A549 (cell line): Measurements from ENCODE around the gene CFAP61. TPM values are rescaled to one million over a fixed set of nuclear protein-coding genes. Genes with fewer than 3 reads are reported as not detected.

Experiments
- ATAC-seq, 2 experiments: fragments of 200-7000 bp in 1 of 2; fragments of >200 bp in 1 of 2; cut with Nextera tagmentation in 1 of 2; cut with Tn5 transposase in 1 of 2; 3 replicates each; pipeline versions ENCODE4 v1.8.0 to v1.9.1; 2018 to 2020; ENCODE audit warnings: mild to moderate bottlenecking in 1 of 2, moderate library complexity in 1 of 2
- CTCF ChIA-PET: fragments of 300-600 bp; sonication (Branson Sonifier 250); formaldehyde crosslinking; extraction: SDS; loops from one replicate; lab custom pipeline; 2021; ENCODE audit warnings: antibody characterized with exemption, inconsistent platforms; lab: Yijun Ruan, JAX
- POLR2A ChIA-PET: fragments of 350-600 bp; formaldehyde crosslinking; extraction: SDS; loops from one replicate; lab custom pipeline; 2021; ENCODE audit warnings: antibody characterized with exemption, inconsistent platforms; lab: Yijun Ruan, JAX
- DNase-seq, 2 experiments: peaks; one replicate each; pipeline versions ENCODE4 v3.0.0 to v3.0.0-alpha.2; 2011 to 2016; ENCODE audit warnings: low read depth in 1 of 2, low spot score in 1 of 2
- FAIRE-seq: peaks from 2 replicates; lab custom pipeline; 2011; peaks lifted over from hg19 to GRCh38; lab: Jason Lieb, UNC
- H3K27ac ChIP-seq, 2 experiments: fragments of >200 bp; sonication (Bioruptor Twin); formaldehyde crosslinking; 3 replicates each; pipeline ENCODE4 v1.5.1; 2016 to 2017
- H3K4me1 ChIP-seq: fragments of >200 bp; sonication (Bioruptor Twin); formaldehyde crosslinking; 3 replicates; pipeline ENCODE4 v1.6.1; 2016
- H3K4me2 ChIP-seq: fragments of >200 bp; sonication (Bioruptor Twin); formaldehyde crosslinking; 3 replicates; pipeline ENCODE4 v1.6.1; 2016
- H3K4me3 ChIP-seq: fragments of >200 bp; sonication (Bioruptor Twin); formaldehyde crosslinking; 3 replicates; pipeline ENCODE4 v1.5.1; 2016
- H3K9me3 ChIP-seq: fragments of >200 bp; sonication (Bioruptor Twin); formaldehyde crosslinking; 3 replicates; pipeline ENCODE4 v1.6.1; 2016
- ATOH8 ChIP-seq: fragments of 250-450 bp; sonication (Bioruptor Pico); IDR thresholded peaks from 2 replicates; pipeline ENCODE4 v1.5.0; 2020; ENCODE audit warnings: low read depth, mild to moderate bottlenecking, moderate library complexity
- BHLHE40 ChIP-seq: IDR thresholded peaks from 2 replicates; pipeline ENCODE4 v1.6.1; 2012; ENCODE audit warnings: low read depth, low read length, inconsistent platforms
- CBX8 ChIP-seq: fragments of 200-600 bp; sonication (generic); IDR thresholded peaks from 2 replicates; pipeline ENCODE4 v1.6.1; 2016
- CEBPB ChIP-seq, 2 experiments: fragments of >200 bp in 1 of 2; sonication (Bioruptor Twin) in 1 of 2; formaldehyde crosslinking in 1 of 2; IDR thresholded peaks; 2 replicates each; pipeline ENCODE4 v1.6.1; 2012 to 2016
- E2F6 ChIP-seq: IDR thresholded peaks from 2 replicates; pipeline ENCODE4 v1.6.1; 2012; ENCODE audit warnings: low read depth, borderline replicate concordance
- EP300 ChIP-seq, 2 experiments: fragments of >200 bp; sonication (Bioruptor Twin); formaldehyde crosslinking; IDR thresholded peaks; 2 replicates in 1 of 2; 3 replicates in 1 of 2; pipeline ENCODE4 v1.6.1; 2016 to 2017
- FOXS1 ChIP-seq: fragments of 250-450 bp; sonication (Bioruptor Pico); IDR thresholded peaks from 2 replicates; pipeline ENCODE4 v1.5.0; 2020; ENCODE audit warnings: mild to moderate bottlenecking, moderate library complexity
- HDAC2 ChIP-seq: fragments of 200-600 bp; sonication (generic); IDR thresholded peaks from 2 replicates; pipeline ENCODE4 v1.6.1; 2016
- HEYL ChIP-seq: fragments of 250-450 bp; sonication (Bioruptor Pico); IDR thresholded peaks from 2 replicates; pipeline ENCODE4 v1.8.0; 2021; ENCODE audit warnings: mild to moderate bottlenecking, moderate library complexity
- HMGXB4 ChIP-seq: fragments of 250-450 bp; sonication (Bioruptor Pico); IDR thresholded peaks from 2 replicates; pipeline ENCODE4 v1.5.0; 2021; ENCODE audit warnings: mild to moderate bottlenecking, moderate library complexity, borderline replicate concordance
- HOXA7 ChIP-seq: fragments of 250-450 bp; sonication (Bioruptor Pico); IDR thresholded peaks from 2 replicates; pipeline ENCODE4 v1.5.0; 2020; ENCODE audit warnings: mild to moderate bottlenecking, moderate library complexity
- HOXB5 ChIP-seq: fragments of 250-450 bp; sonication (Bioruptor Pico); IDR thresholded peaks from 2 replicates; pipeline ENCODE4 v1.5.0; 2020; ENCODE audit warnings: mild to moderate bottlenecking, moderate library complexity
- MAX ChIP-seq: IDR thresholded peaks from 2 replicates; pipeline ENCODE4 v1.6.1; 2012
- NFE2L2 ChIP-seq: fragments of 150-350 bp; conservative IDR thresholded peaks from 2 replicates; pipeline ENCODE4 v1.6.1; 2014; ENCODE audit warnings: low read length
- NPAS2 ChIP-seq: fragments of 250-450 bp; sonication (Bioruptor Pico); IDR thresholded peaks from 2 replicates; pipeline ENCODE4 v1.8.0; 2022; ENCODE audit warnings: mild to moderate bottlenecking, moderate library complexity, borderline replicate concordance
- NR3C1 ChIP-seq: fragments of >200 bp; sonication (Bioruptor Twin); formaldehyde crosslinking; IDR thresholded peaks from 3 replicates; pipeline ENCODE4 v1.6.1; 2017
- PHF8 ChIP-seq: fragments of 200-600 bp; sonication (generic); IDR thresholded peaks from 2 replicates; pipeline ENCODE4 v1.6.1; 2016; ENCODE audit warnings: low read depth, mild to moderate bottlenecking, antibody characterized with exemption, moderate library complexity, borderline replicate concordance
- REST ChIP-seq: fragments of 200-600 bp; sonication (generic); IDR thresholded peaks from 2 replicates; pipeline ENCODE4 v1.6.1; 2016; ENCODE audit warnings: antibody characterized with exemption, mild to moderate bottlenecking, moderate library complexity
- RFX5 ChIP-seq: fragments of 450-650 bp; IDR thresholded peaks from 2 replicates; pipeline ENCODE4 v1.7.1; 2014; ENCODE audit warnings: antibody characterized with exemption, mild to moderate bottlenecking, moderate library complexity
- RNF2 ChIP-seq: fragments of 200-600 bp; sonication (generic); IDR thresholded peaks from 2 replicates; pipeline ENCODE4 v1.6.1; 2016; ENCODE audit warnings: low read depth, mild to moderate bottlenecking, antibody characterized with exemption, moderate library complexity, borderline replicate concordance
- TP53 ChIP-seq: fragments of 250-450 bp; sonication (Bioruptor Pico); IDR thresholded peaks from 2 replicates; pipeline ENCODE4 v1.5.0; 2021; ENCODE audit warnings: mild to moderate bottlenecking, moderate library complexity
- ZFP36 ChIP-seq: fragments of 450-650 bp; IDR thresholded peaks from 2 replicates; pipeline ENCODE4 v1.6.1; 2014; ENCODE audit warnings: borderline replicate concordance; ENCODE audit not compliant: partially characterized antibody
- ZSCAN20 ChIP-seq: fragments of 250-450 bp; sonication (Bioruptor Pico); IDR thresholded peaks from 2 replicates; pipeline ENCODE4 v1.8.0; 2022; ENCODE audit warnings: mild to moderate bottlenecking, moderate library complexity
- WGBS: methylation state at CpG from one replicate; pipeline ENCODE4 v1.1.6; 2017; ENCODE audit errors: missing lambda C conversion rate; 5-methylcytosine and 5-hydroxymethylcytosine counted together
- polyA plus RNA-seq, 4 experiments: library from polyadenylated mRNA; depleted of rRNA in 3 of 4; stranded (reverse); fragments of >200 nt; fragmentation: RNase III in 1 of 4; extraction: RNeasy Plus Mini Kit Qiagen cat#74134 plus additional on column Dnase treatment in 1 of 4; gene quantifications; 2 replicates in 3 of 4; 3 replicates in 1 of 4; pipeline ENCODE4 v1.2.3, GENCODE V29; 2011 to 2017

Gene CFAP61
- polyA plus RNA-seq, 2 of the 4 experiments (the other 2 are of a cell fraction) = 0.39 to 0.70 TPM

- TF ChIP-seq CEBPB (IDR thresholded peaks at IDR 0.05) (no peak), ZFP36 (no peak), RFX5 (no peak), HDAC2 (no peak), HOXB5 (CRISPR knock-in tag) (no peak), FOXS1 (no peak), MAX (no peak), HMGXB4 (CRISPR knock-in tag) (no peak), HEYL (CRISPR knock-in tag) (no peak), TP53 (CRISPR knock-in tag) (no peak), REST (no peak), NFE2L2 (no peak), CBX8 (no peak), E2F6 (no peak), NR3C1 (no peak), BHLHE40 (no peak), ZSCAN20 (CRISPR knock-in tag) (no peak), HOXA7 (CRISPR knock-in tag) (no peak), EP300 (IDR thresholded peaks at IDR 0.05) (no peak)
- TF ChIP-seq, all 56 proteins: peak for 0
- H3K9me3 ChIP-seq = no peaks in the 10 kb centered on the region
- H3K27ac ChIP-seq = no peak overlapping the region
- DNase-seq (no peak), ATAC-seq (peak in 1 of 2 experiments; percentile 12; a peak in 3 of 6 replicates), FAIRE-seq (no peak)
- ChIA-PET POLR2A (no interaction called here), CTCF (no interaction called here)
- peak overlapping the region; percentile 9; the same call in 1 of the 3 replicates for H3K4me3 ChIP-seq
- H3K4me1 ChIP-seq = peaks cover 23% of the 10 kb centered on the region
- H3K4me2 ChIP-seq = peak overlapping the region; percentile 32
- WGBS = 16% methylated on average over 58 of the region's 70 CpGs
Measured at GRCh38 chr20:20363799-20364592, 311.7 kb downstream of the CFAP61 start.

- H3K4me3 ChIP-seq = no peak overlapping the region; the same call in 2 of the 3 replicates
- H3K27ac ChIP-seq = no peak overlapping the region
- FAIRE-seq (no peak), DNase-seq (no peak), ATAC-seq (peak in 1 of 2 experiments; percentile 32; a peak in 3 of 6 replicates)
- no peak for TF ChIP-seq ATOH8 (CRISPR knock-in tag)
- no peak for TF ChIP-seq RNF2
- no peak for TF ChIP-seq CBX8
- no peak for TF ChIP-seq PHF8
- TF ChIP-seq NPAS2 (CRISPR knock-in tag) = no peak
- no peak for TF ChIP-seq TP53 (CRISPR knock-in tag)
- no peaks in the 10 kb centered on the region for H3K9me3 ChIP-seq
- peak overlapping the region; percentile 32; the same call in 2 of the 3 replicates for H3K4me2 ChIP-seq
- 47% methylated on average over 65 of the region's 70 CpGs for WGBS
- peaks cover 31% of the 10 kb centered on the region for H3K4me1 ChIP-seq
- POLR2A ChIA-PET = no interaction called here
- CTCF ChIA-PET = no interaction called here
Measured at GRCh38 chr20:20364593-20365479, 312.5 kb downstream of the CFAP61 start.
